ENCODE measurements around the gene LPCAT2. TPM values are rescaled to one million over a fixed set of nuclear protein-coding genes. Genes with fewer than 3 reads are reported as not detected.

Gene LPCAT2
- total RNA-seq, 1 donor from 2014 or later = 2.4 TPM

Other genes starting within 250 kb of the LPCAT2 start
- under 0.01 TPM for gene IRX6, start 184.9 kb upstream of the LPCAT2 start, total RNA-seq
- 8.2 TPM for gene MMP2, start 29.9 kb upstream of the LPCAT2 start, total RNA-seq
- not detected for gene CAPNS2, start 57.6 kb downstream of the LPCAT2 start, total RNA-seq
- under 0.01 TPM for gene SLC6A2, start 146.9 kb downstream of the LPCAT2 start, total RNA-seq

Measured in frontal cortex (tissue), 1 donor.